Measurements from ENCODE around the gene SYNE1. TPM values are rescaled to one million over a fixed set of nuclear protein-coding genes. Genes with fewer than 3 reads are reported as not detected.
A peak's percentile ranks its signal among the peaks of the same experiment; 100 is the strongest.

Gene SYNE1
- total and polyA plus RNA-seq, 8 donors: 79.1 to 201 (median 104) TPM

GRCh38 chr6:152312434-152312833 lies 324.7 kb downstream of the SYNE1 start:
- peaks cover 3 to 90% of the 10 kb centered on the region in 2 donors for H3K36me3 ChIP-seq

GRCh38 chr6:152310371-152310954 lies 326.7 kb downstream of the SYNE1 start:
- no peak overlapping the region for H3K27ac ChIP-seq
- H3K27me3 ChIP-seq: no peaks in the 10 kb centered on the region
- no peaks in the 10 kb centered on the region for H3K9me3 ChIP-seq
- H3K4me3 ChIP-seq: no peak overlapping the region
- no peak for TF ChIP-seq CTCF (IDR thresholded peaks at IDR 0.05)
- intact Hi-C loops (cut with DNase I): no loop called here
- peaks cover 3 to 90% of the 10 kb centered on the region in 2 donors for H3K36me3 ChIP-seq
- no peak for ATAC-seq
- DNase-seq: no peak
- no peaks in the 10 kb centered on the region for H3K4me1 ChIP-seq

More at GRCh38 chr6:152312434-152312833, 324.7 kb downstream of the SYNE1 start:
- H3K4me3 ChIP-seq: no peak overlapping the region
- intact Hi-C loops (cut with DNase I): no loop called here
- DNase-seq (no peak), ATAC-seq (no peak)
- no peak for TF ChIP-seq CTCF (IDR thresholded peaks at IDR 0.05)
- no peak overlapping the region for H3K27ac ChIP-seq
- no peaks in the 10 kb centered on the region for H3K4me1 ChIP-seq
- no peaks in the 10 kb centered on the region for H3K9me3 ChIP-seq
- no peaks in the 10 kb centered on the region for H3K27me3 ChIP-seq

- no peak for DNase-seq
- Histone ChIP-seq H3K36me3 (peaks cover 3 to 90% of the 10 kb centered on the region in 2 donors), H3K27ac (no peak overlapping the region), H3K9me3 (no peaks in the 10 kb centered on the region), H3K4me3 (no peak overlapping the region), H3K4me1 (no peaks in the 10 kb centered on the region), H3K27me3 (no peaks in the 10 kb centered on the region)
- ATAC-seq: no peak
- TF ChIP-seq CTCF (IDR thresholded peaks at IDR 0.05): no peak
- intact Hi-C loops (cut with DNase I): no loop called here
Observed at GRCh38 chr6:152309648-152310047, 327.5 kb downstream of the SYNE1 start.

GRCh38 chr6:152309006-152309405 lies 328.2 kb downstream of the SYNE1 start:
- peaks cover 3 to 89% of the 10 kb centered on the region in 2 donors for H3K36me3 ChIP-seq
- no peak for TF ChIP-seq CTCF (IDR thresholded peaks at IDR 0.05)
- ATAC-seq (no peak), DNase-seq (no peak)
- H3K4me3 ChIP-seq: no peak overlapping the region
- H3K9me3 ChIP-seq: no peaks in the 10 kb centered on the region
- H3K27me3 ChIP-seq: no peaks in the 10 kb centered on the region
- H3K27ac ChIP-seq: no peak overlapping the region
- no peaks in the 10 kb centered on the region for H3K4me1 ChIP-seq
- intact Hi-C loops (cut with DNase I): no loop called here

- H3K9me3 ChIP-seq: no peaks in the 10 kb centered on the region
- H3K4me3 ChIP-seq: no peak overlapping the region
- H3K27ac ChIP-seq: no peak overlapping the region
- H3K4me1 ChIP-seq: no peaks in the 10 kb centered on the region
- TF ChIP-seq CTCF (IDR thresholded peaks at IDR 0.05): no peak
- intact Hi-C loops (cut with DNase I): no loop called here
- ATAC-seq (peak; percentile 23), DNase-seq (no peak)
- H3K27me3 ChIP-seq: no peaks in the 10 kb centered on the region
- H3K36me3 ChIP-seq: peaks cover 3 to 88% of the 10 kb centered on the region in 2 donors
Observed at GRCh38 chr6:152308306-152308705, 328.9 kb downstream of the SYNE1 start.

Data from left lung (tissue), 10 donors.